Measurements from ENCODE around the gene GIT1. TPM values are rescaled to one million over a fixed set of nuclear protein-coding genes. Genes with fewer than 3 reads are reported as not detected.
A peak's percentile ranks its signal among the peaks of the same experiment; 100 is the strongest.

Gene GIT1
- polyA plus RNA-seq, 1 of the 3 experiments (the other 2 are of a cell fraction) = 42.9 TPM

- WGBS (ENCODE audit: low lambda C conversion rate) = 72% methylated on average over 8 of the region's 8 CpGs
- H3K4me3 ChIP-seq (ENCODE audit: low read depth in 2 of 2, low read length in 1 of 2) = peak overlapping the region; percentile 75 to 86
- H3K27me3 ChIP-seq (ENCODE audit: insufficient read depth) = no peaks in the 10 kb centered on the region
- H3K9ac ChIP-seq = peak overlapping the region; percentile 43; the same call in 1 of the 2 replicates
- TF ChIP-seq NFIC (IDR thresholded peaks at IDR 0.05; ENCODE audit: borderline replicate concordance) (0 out of 2 replicates have a peak, but pooled peaks have one; percentile 15), EP300 (IDR thresholded peaks at IDR 0.05; ENCODE audit: borderline replicate concordance in 1 of 2, low read depth in 1 of 2, low read length in 1 of 2) (no peak), RAD21 (IDR thresholded peaks at IDR 0.05; ENCODE audit: low read length) (no peak)
- TF ChIP-seq, protein P1, sequence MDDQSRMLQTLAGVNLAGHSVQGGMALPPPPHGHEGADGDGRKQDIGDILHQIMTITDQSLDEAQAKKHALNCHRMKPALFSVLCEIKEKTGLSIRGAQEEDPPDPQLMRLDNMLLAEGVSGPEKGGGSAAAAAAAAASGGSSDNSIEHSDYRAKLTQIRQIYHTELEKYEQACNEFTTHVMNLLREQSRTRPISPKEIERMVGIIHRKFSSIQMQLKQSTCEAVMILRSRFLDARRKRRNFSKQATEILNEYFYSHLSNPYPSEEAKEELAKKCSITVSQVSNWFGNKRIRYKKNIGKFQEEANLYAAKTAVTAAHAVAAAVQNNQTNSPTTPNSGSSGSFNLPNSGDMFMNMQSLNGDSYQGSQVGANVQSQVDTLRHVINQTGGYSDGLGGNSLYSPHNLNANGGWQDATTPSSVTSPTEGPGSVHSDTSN (IDR thresholded peaks at IDR 0.05) = no peak
- H3F3A ChIP-seq (replicated peaks; ENCODE audit: insufficient read depth) = no peaks in the 10 kb centered on the region
- H3K79me2 ChIP-seq (ENCODE audit: insufficient read depth) = no peaks in the 10 kb centered on the region
- DNase-seq = peak; percentile 57
- H3K9me2 ChIP-seq = no peaks in the 10 kb centered on the region
- peak overlapping the region; percentile 85 for H3K4me2 ChIP-seq
- H3K4me1 ChIP-seq (ENCODE audit: control insufficient read depth in 1 of 2, insufficient read depth in 2 of 2, low read depth in 1 of 2, low read length in 1 of 2) = peaks cover 20 to 76% of the 10 kb centered on the region in 2 experiments
- peaks cover 0 to 2% of the 10 kb centered on the region in 2 experiments for H3K36me3 ChIP-seq (replicated peaks in 1 of 2; ENCODE audit: control insufficient read depth in 1 of 2, insufficient read depth in 2 of 2, low read length in 1 of 2)
- H4K20me1 ChIP-seq (ENCODE audit: insufficient read depth) = no peaks in the 10 kb centered on the region
- H2AFZ ChIP-seq (ENCODE audit: low read depth) = peak overlapping the region; percentile 75; the same call in 1 of the 2 replicates
- POLR2A ChIA-PET = interaction anchor here (1.1 kb wide), 1 partner anchor 26 kb away, joined by 3 read pairs; no protein-coding TSS in a partner anchor
- CTCF ChIA-PET = interaction anchor here (0.9 to 2.4 kb wide), 7 partner anchors 17 to 164 kb away, joined by 3 to 15 read pairs (median 4); no protein-coding TSS in a partner anchor
- H3K9me3 ChIP-seq = no peaks in the 10 kb centered on the region
- peak overlapping the region in 1 of 2 experiments; percentile 86; a peak in 1 of 4 replicates for H3K27ac ChIP-seq (ENCODE audit: low read depth in 2 of 2, low read length in 1 of 2)
Observed at GRCh38 chr17:29621751-29622194, 32.3 kb upstream of the GIT1 start.

- ChIA-PET POLR2A (interaction anchor here (1.1 kb wide), 1 partner anchor 25 kb away, joined by 3 read pairs; no protein-coding TSS in a partner anchor), CTCF (interaction anchor here (0.6 to 2.4 kb wide), 9 partner anchors 18 to 475 kb away, joined by 3 to 15 read pairs (median 4); no protein-coding TSS in a partner anchor)
- Histone ChIP-seq H3F3A (replicated peaks; ENCODE audit: insufficient read depth) (no peaks in the 10 kb centered on the region), H3K4me2 (peak overlapping the region; percentile 85), H4K20me1 (ENCODE audit: insufficient read depth) (no peaks in the 10 kb centered on the region), H3K27ac (ENCODE audit: low read depth in 2 of 2, low read length in 1 of 2) (peak overlapping the region in 1 of 2 experiments; percentile 79; a peak in 1 of 4 replicates), H3K9me3 (no peaks in the 10 kb centered on the region), H3K27me3 (ENCODE audit: insufficient read depth) (no peaks in the 10 kb centered on the region), H3K9me2 (no peaks in the 10 kb centered on the region), H3K9ac (no peak overlapping the region), H2AFZ (ENCODE audit: low read depth) (no peak overlapping the region), H3K4me1 (ENCODE audit: control insufficient read depth in 1 of 2, insufficient read depth in 2 of 2, low read depth in 1 of 2, low read length in 1 of 2) (peaks cover 20 to 70% of the 10 kb centered on the region in 2 experiments), H3K4me3 (ENCODE audit: low read depth in 2 of 2, low read length in 1 of 2) (peak overlapping the region in 1 of 2 experiments; percentile 86; a peak in 1 of 4 replicates), H3K79me2 (ENCODE audit: insufficient read depth) (no peaks in the 10 kb centered on the region), H3K36me3 (replicated peaks in 1 of 2; ENCODE audit: control insufficient read depth in 1 of 2, insufficient read depth in 2 of 2, low read length in 1 of 2) (no peaks in the 10 kb centered on the region)
- DNase-seq = no peak
- WGBS (ENCODE audit: low lambda C conversion rate) = 94% methylated on average over 9 of the region's 12 CpGs
- no peak for TF ChIP-seq SIN3A (IDR thresholded peaks at IDR 0.05; ENCODE audit: borderline replicate concordance, low read depth, low read length)
Observed at GRCh38 chr17:29620779-29621500, 31.5 kb upstream of the GIT1 start.

GRCh38 chr17:29620271-29620670, 30.8 kb upstream of the GIT1 start:
- Histone ChIP-seq H3F3A (replicated peaks; ENCODE audit: insufficient read depth) (no peaks in the 10 kb centered on the region), H3K9ac (no peak overlapping the region), H3K27me3 (ENCODE audit: insufficient read depth) (no peaks in the 10 kb centered on the region), H3K27ac (ENCODE audit: low read depth in 2 of 2, low read length in 1 of 2) (peak overlapping the region in 1 of 2 experiments; percentile 79; a peak in 1 of 4 replicates), H2AFZ (ENCODE audit: low read depth) (no peak overlapping the region), H3K9me2 (no peaks in the 10 kb centered on the region), H3K9me3 (no peaks in the 10 kb centered on the region), H3K79me2 (ENCODE audit: insufficient read depth) (no peaks in the 10 kb centered on the region), H3K36me3 (replicated peaks in 1 of 2; ENCODE audit: control insufficient read depth in 1 of 2, insufficient read depth in 2 of 2, low read length in 1 of 2) (peaks cover 0 to 4% of the 10 kb centered on the region in 2 experiments), H3K4me1 (ENCODE audit: control insufficient read depth in 1 of 2, insufficient read depth in 2 of 2, low read depth in 1 of 2, low read length in 1 of 2) (peaks cover 20 to 65% of the 10 kb centered on the region in 2 experiments), H4K20me1 (ENCODE audit: insufficient read depth) (no peaks in the 10 kb centered on the region), H3K4me2 (no peak overlapping the region), H3K4me3 (ENCODE audit: low read depth in 2 of 2, low read length in 1 of 2) (no peak overlapping the region; a peak in 1 of 4 replicates)
- POLR2A ChIA-PET = no interaction called here
- TF ChIP-seq FOXM1 (IDR thresholded peaks at IDR 0.05; ENCODE audit: low read depth) (no peak), RXRA (IDR thresholded peaks at IDR 0.05; ENCODE audit: borderline replicate concordance, low read depth) (peak; percentile 48; the same call in 1 of the 2 replicates), FOSL2 (IDR thresholded peaks at IDR 0.05; ENCODE audit: borderline replicate concordance, low read depth) (peak; percentile 44; the same call in 1 of the 2 replicates), TCF12 (IDR thresholded peaks at IDR 0.05) (peak; percentile 38; the same call in 1 of the 2 replicates), TEAD4 (IDR thresholded peaks at IDR 0.05; ENCODE audit: borderline replicate concordance, insufficient read depth) (no peak), YY1 (IDR thresholded peaks at IDR 0.05; ENCODE audit: low read depth) (peak; percentile 53; the same call in 1 of the 2 replicates)
- WGBS (ENCODE audit: low lambda C conversion rate) = 70% methylated on average over 4 of the region's 4 CpGs
- DNase-seq = no peak
- CTCF ChIA-PET = interaction anchor here (0.8 to 2.5 kb wide), 8 partner anchors 19 to 313 kb away, joined by 3 to 12 read pairs (median 4); partner anchors contain the start of gene SSH2
